ENCODE results near the gene MC2R.

MC2R gene

DNA sequence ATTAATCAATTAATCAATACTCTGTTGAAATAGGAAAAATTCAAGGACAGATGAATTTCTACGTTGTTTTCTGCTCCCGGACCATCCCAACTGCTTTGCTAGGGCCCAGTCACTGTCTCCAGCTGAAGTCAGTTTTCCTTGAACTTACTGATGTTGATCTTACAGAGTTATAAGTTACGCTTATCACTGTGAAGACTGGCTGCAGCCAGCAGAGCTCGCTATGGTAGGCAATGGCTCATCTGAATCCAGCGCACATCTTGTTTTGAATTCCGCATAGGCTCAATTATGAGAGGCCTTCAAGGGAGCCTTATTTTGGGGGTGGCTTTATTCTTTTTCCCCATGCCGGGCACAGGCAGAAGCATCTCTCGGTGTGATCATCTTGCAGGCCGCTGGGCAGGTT is 2.7 kb downstream of the MC2R start:
- Histone ChIP-seq H3K9me3 (no peaks in the 10 kb centered on the region), H3K27me3 (no peaks in the 10 kb centered on the region), H3K36me3 (no peaks in the 10 kb centered on the region), H3K4me1 (peaks cover 0 to 12% (median 1%) of the 10 kb centered on the region in 4 donors), H3K4me3 (no peak overlapping the region), H3K27ac (no peak overlapping the region)
- intact Hi-C loops (cut with DNase I; ENCODE audit: low total_unique reads): no loop called here
- no peak for DNase-seq
- TF ChIP-seq, protein P1, sequence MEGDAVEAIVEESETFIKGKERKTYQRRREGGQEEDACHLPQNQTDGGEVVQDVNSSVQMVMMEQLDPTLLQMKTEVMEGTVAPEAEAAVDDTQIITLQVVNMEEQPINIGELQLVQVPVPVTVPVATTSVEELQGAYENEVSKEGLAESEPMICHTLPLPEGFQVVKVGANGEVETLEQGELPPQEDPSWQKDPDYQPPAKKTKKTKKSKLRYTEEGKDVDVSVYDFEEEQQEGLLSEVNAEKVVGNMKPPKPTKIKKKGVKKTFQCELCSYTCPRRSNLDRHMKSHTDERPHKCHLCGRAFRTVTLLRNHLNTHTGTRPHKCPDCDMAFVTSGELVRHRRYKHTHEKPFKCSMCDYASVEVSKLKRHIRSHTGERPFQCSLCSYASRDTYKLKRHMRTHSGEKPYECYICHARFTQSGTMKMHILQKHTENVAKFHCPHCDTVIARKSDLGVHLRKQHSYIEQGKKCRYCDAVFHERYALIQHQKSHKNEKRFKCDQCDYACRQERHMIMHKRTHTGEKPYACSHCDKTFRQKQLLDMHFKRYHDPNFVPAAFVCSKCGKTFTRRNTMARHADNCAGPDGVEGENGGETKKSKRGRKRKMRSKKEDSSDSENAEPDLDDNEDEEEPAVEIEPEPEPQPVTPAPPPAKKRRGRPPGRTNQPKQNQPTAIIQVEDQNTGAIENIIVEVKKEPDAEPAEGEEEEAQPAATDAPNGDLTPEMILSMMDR (IDR thresholded peaks at IDR 0.05): no peak

DNA sequence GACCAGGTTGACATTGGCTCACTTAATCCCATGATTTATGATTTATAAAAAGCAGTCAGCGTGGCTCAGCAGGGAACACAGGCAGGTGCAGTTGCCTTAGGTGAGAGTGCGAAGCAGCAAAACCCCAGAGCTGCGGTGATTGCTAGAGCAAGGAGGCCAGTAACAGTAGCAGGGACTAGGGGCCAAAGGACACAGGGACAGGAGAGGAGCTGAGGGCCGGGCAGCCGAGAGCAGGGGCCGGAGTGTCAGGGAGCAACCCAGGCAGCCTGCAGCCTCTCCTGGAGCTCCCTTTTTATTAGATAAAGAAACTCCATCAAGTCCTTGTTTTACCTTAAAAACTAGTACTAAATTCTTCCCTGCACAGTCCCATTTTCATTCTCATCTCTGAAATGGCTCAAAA is 4.3 kb downstream of the MC2R start:
- no peaks in the 10 kb centered on the region for H3K9me3 ChIP-seq
- no peaks in the 10 kb centered on the region for H3K36me3 ChIP-seq
- TF ChIP-seq, protein P1 (IDR thresholded peaks at IDR 0.05): no peak
- DNase-seq: no peak
- no peaks in the 10 kb centered on the region for H3K27me3 ChIP-seq
- H3K27ac ChIP-seq: no peak overlapping the region
- intact Hi-C loops (cut with DNase I; ENCODE audit: low total_unique reads): no loop called here
- peaks cover 0 to 8% (median under 1%) of the 10 kb centered on the region in 4 donors for H3K4me1 ChIP-seq
- H3K4me3 ChIP-seq: no peak overlapping the region

DNA sequence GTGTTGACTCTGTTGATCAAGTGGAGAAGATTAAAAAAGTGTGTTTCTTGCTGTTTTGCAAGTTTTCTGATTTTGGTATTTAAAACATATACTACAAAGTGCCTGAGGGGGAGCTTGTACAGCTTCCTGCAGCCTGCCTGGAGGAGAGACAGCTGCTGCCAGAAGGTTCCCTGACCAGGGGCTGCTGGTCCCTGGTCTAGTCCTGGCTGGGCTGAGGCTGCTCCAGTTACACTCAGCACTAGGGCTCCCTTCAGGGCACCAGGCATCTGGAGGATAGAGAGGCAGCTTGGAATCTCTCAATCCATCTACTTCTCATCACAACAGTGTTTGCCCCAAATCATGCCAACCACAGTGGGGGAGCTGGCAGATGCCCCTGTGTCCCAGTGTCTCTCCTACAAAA is 4.8 kb downstream of the MC2R start:
- Histone ChIP-seq H3K4me1 (peaks cover 0 to 3% (median 0%) of the 10 kb centered on the region in 4 donors), H3K27me3 (no peaks in the 10 kb centered on the region), H3K9me3 (no peaks in the 10 kb centered on the region), H3K27ac (no peak overlapping the region), H3K36me3 (no peaks in the 10 kb centered on the region), H3K4me3 (no peak overlapping the region)
- intact Hi-C loops (cut with DNase I; ENCODE audit: low total_unique reads): no loop called here
- no peak for DNase-seq
- TF ChIP-seq, protein P1 (IDR thresholded peaks at IDR 0.05): no peak

GRCh38 chr18:13909141-13909940 is 6.0 kb downstream of the MC2R start:
- intact Hi-C loops (cut with DNase I; ENCODE audit: low total_unique reads): no loop called here
- no peaks in the 10 kb centered on the region for H3K27me3 ChIP-seq
- no peak overlapping the region for H3K4me3 ChIP-seq
- H3K27ac ChIP-seq: no peak overlapping the region
- H3K4me1 ChIP-seq: no peaks in the 10 kb centered on the region
- TF ChIP-seq, protein P1 (IDR thresholded peaks at IDR 0.05): no peak
- no peak for DNase-seq
- no peaks in the 10 kb centered on the region for H3K9me3 ChIP-seq
- H3K36me3 ChIP-seq: no peaks in the 10 kb centered on the region

- intact Hi-C loops (cut with DNase I; ENCODE audit: low total_unique reads): no loop called here
- H3K27me3 ChIP-seq: no peaks in the 10 kb centered on the region
- no peak overlapping the region for H3K27ac ChIP-seq
- TF ChIP-seq, protein P1 (IDR thresholded peaks at IDR 0.05): no peak
- H3K4me3 ChIP-seq: no peak overlapping the region
- no peaks in the 10 kb centered on the region for H3K4me1 ChIP-seq
- H3K9me3 ChIP-seq: no peaks in the 10 kb centered on the region
- no peak for DNase-seq
- no peaks in the 10 kb centered on the region for H3K36me3 ChIP-seq
Measured at GRCh38 chr18:13900633-13901032, 14.7 kb downstream of the MC2R start.
